ENCODE results near the gene SNX30. TPM values are rescaled to one million over a fixed set of nuclear protein-coding genes. Genes with fewer than 3 reads are reported as not detected.

Gene SNX30
- total RNA-seq, 1 donor from 2014 or later = 1.9 TPM

GRCh38 chr9:112772551-112772950 lies 22.0 kb downstream of the SNX30 start:
- H3K27me3 Mint-ChIP-seq (ENCODE audit: insufficient read depth) = peaks cover 2% of the 10 kb centered on the region
- DNase-seq (ENCODE audit: low spot score) = no peak
- peaks cover 19% of the 10 kb centered on the region for H3K36me3 Mint-ChIP-seq (ENCODE audit: low read depth)
- intact Hi-C loops (cut with micrococcal nuclease) = no loop called here
- peaks cover 34% of the 10 kb centered on the region for H3K4me1 Mint-ChIP-seq (ENCODE audit: low read depth)
- H3K4me3 Mint-ChIP-seq = no peak overlapping the region
- peaks cover 5% of the 10 kb centered on the region for H3K9me3 Mint-ChIP-seq
- no peak overlapping the region for H3K27ac Mint-ChIP-seq

GRCh38 chr9:112774006-112774996 lies 23.7 kb downstream of the SNX30 start:
- Mint-ChIP-seq H3K4me1 (ENCODE audit: low read depth) (peaks cover 35% of the 10 kb centered on the region), H3K27ac (no peak overlapping the region), H3K9me3 (no peaks in the 10 kb centered on the region), H3K27me3 (ENCODE audit: insufficient read depth) (peaks cover 2% of the 10 kb centered on the region), H3K4me3 (no peak overlapping the region), H3K36me3 (ENCODE audit: low read depth) (peaks cover 11% of the 10 kb centered on the region)
- no peak for DNase-seq (ENCODE audit: low spot score)
- intact Hi-C loops (cut with micrococcal nuclease) = no loop called here

- no peak overlapping the region for H3K4me3 Mint-ChIP-seq
- peaks cover 2% of the 10 kb centered on the region for H3K27me3 Mint-ChIP-seq (ENCODE audit: insufficient read depth)
- H3K36me3 Mint-ChIP-seq (ENCODE audit: low read depth) = no peaks in the 10 kb centered on the region
- H3K4me1 Mint-ChIP-seq (ENCODE audit: low read depth) = peaks cover 20% of the 10 kb centered on the region
- H3K9me3 Mint-ChIP-seq = no peaks in the 10 kb centered on the region
- H3K27ac Mint-ChIP-seq = no peak overlapping the region
- no peak for DNase-seq (ENCODE audit: low spot score)
- intact Hi-C loops (cut with micrococcal nuclease) = no loop called here
These were observed 27.4 kb downstream of the SNX30 start for GRCh38 chr9:112777914-112778313.

GRCh38 chr9:112780450-112781036 lies 30.0 kb downstream of the SNX30 start:
- Mint-ChIP-seq H3K4me1 (ENCODE audit: low read depth) (peaks cover 12% of the 10 kb centered on the region), H3K36me3 (ENCODE audit: low read depth) (no peaks in the 10 kb centered on the region)

GRCh38 chr9:112782218-112782617 lies 31.7 kb downstream of the SNX30 start:
- H3K4me1 Mint-ChIP-seq (ENCODE audit: low read depth) = peaks cover 21% of the 10 kb centered on the region
- no peak for DNase-seq (ENCODE audit: low spot score)
- H3K27ac Mint-ChIP-seq = no peak overlapping the region
- no peaks in the 10 kb centered on the region for H3K27me3 Mint-ChIP-seq (ENCODE audit: insufficient read depth)
- no peak overlapping the region for H3K4me3 Mint-ChIP-seq
- intact Hi-C loops (cut with micrococcal nuclease) = no loop called here
- H3K9me3 Mint-ChIP-seq = no peaks in the 10 kb centered on the region
- no peaks in the 10 kb centered on the region for H3K36me3 Mint-ChIP-seq (ENCODE audit: low read depth)

More at GRCh38 chr9:112780450-112781036, 30.0 kb downstream of the SNX30 start:
- Mint-ChIP-seq H3K27me3 (ENCODE audit: insufficient read depth) (no peaks in the 10 kb centered on the region), H3K27ac (no peak overlapping the region), H3K4me3 (no peak overlapping the region), H3K9me3 (no peaks in the 10 kb centered on the region)
- intact Hi-C loops (cut with micrococcal nuclease) = no loop called here
- no peak for DNase-seq (ENCODE audit: low spot score)

GRCh38 chr9:112783551-112783954 lies 33.0 kb downstream of the SNX30 start:
- Mint-ChIP-seq H3K4me1 (ENCODE audit: low read depth) (peaks cover 17% of the 10 kb centered on the region), H3K27me3 (ENCODE audit: insufficient read depth) (no peaks in the 10 kb centered on the region)

GRCh38 chr9:112784020-112784785 lies 33.6 kb downstream of the SNX30 start:
- DNase-seq (ENCODE audit: low spot score) = no peak
- Mint-ChIP-seq H3K36me3 (ENCODE audit: low read depth) (no peaks in the 10 kb centered on the region), H3K9me3 (no peaks in the 10 kb centered on the region), H3K27ac (no peak overlapping the region), H3K4me3 (no peak overlapping the region), H3K27me3 (ENCODE audit: insufficient read depth) (no peaks in the 10 kb centered on the region), H3K4me1 (ENCODE audit: low read depth) (peaks cover 17% of the 10 kb centered on the region)
- intact Hi-C loops (cut with micrococcal nuclease) = no loop called here

More at GRCh38 chr9:112783551-112783954, 33.0 kb downstream of the SNX30 start:
- intact Hi-C loops (cut with micrococcal nuclease) = no loop called here
- Mint-ChIP-seq H3K36me3 (ENCODE audit: low read depth) (no peaks in the 10 kb centered on the region), H3K9me3 (no peaks in the 10 kb centered on the region), H3K4me3 (no peak overlapping the region), H3K27ac (no peak overlapping the region)
- no peak for DNase-seq (ENCODE audit: low spot score)

GRCh38 chr9:112785986-112786385 lies 35.4 kb downstream of the SNX30 start:
- no peaks in the 10 kb centered on the region for H3K36me3 Mint-ChIP-seq (ENCODE audit: low read depth)
- H3K27ac Mint-ChIP-seq = no peak overlapping the region
- H3K27me3 Mint-ChIP-seq (ENCODE audit: insufficient read depth) = no peaks in the 10 kb centered on the region
- H3K9me3 Mint-ChIP-seq = no peaks in the 10 kb centered on the region
- DNase-seq (ENCODE audit: low spot score) = no peak
- no peak overlapping the region for H3K4me3 Mint-ChIP-seq
- intact Hi-C loops (cut with micrococcal nuclease) = no loop called here
- peaks cover 12% of the 10 kb centered on the region for H3K4me1 Mint-ChIP-seq (ENCODE audit: low read depth)

GRCh38 chr9:112786829-112787520 lies 36.4 kb downstream of the SNX30 start:
- no peak overlapping the region for H3K27ac Mint-ChIP-seq

GRCh38 chr9:112787978-112788377 lies 37.4 kb downstream of the SNX30 start:
- Mint-ChIP-seq H3K36me3 (ENCODE audit: low read depth) (no peaks in the 10 kb centered on the region), H3K27ac (no peak overlapping the region), H3K4me3 (no peak overlapping the region), H3K4me1 (ENCODE audit: low read depth) (peaks cover 12% of the 10 kb centered on the region), H3K27me3 (ENCODE audit: insufficient read depth) (peaks cover 1% of the 10 kb centered on the region), H3K9me3 (no peaks in the 10 kb centered on the region)
- no peak for DNase-seq (ENCODE audit: low spot score)
- intact Hi-C loops (cut with micrococcal nuclease) = no loop called here

More at GRCh38 chr9:112786829-112787520, 36.4 kb downstream of the SNX30 start:
- intact Hi-C loops (cut with micrococcal nuclease) = no loop called here
- no peak overlapping the region for H3K4me3 Mint-ChIP-seq
- no peaks in the 10 kb centered on the region for H3K9me3 Mint-ChIP-seq
- no peaks in the 10 kb centered on the region for H3K27me3 Mint-ChIP-seq (ENCODE audit: insufficient read depth)
- H3K4me1 Mint-ChIP-seq (ENCODE audit: low read depth) = peaks cover 10% of the 10 kb centered on the region
- no peaks in the 10 kb centered on the region for H3K36me3 Mint-ChIP-seq (ENCODE audit: low read depth)
- DNase-seq (ENCODE audit: low spot score) = no peak

GRCh38 chr9:112789473-112789872 lies 38.9 kb downstream of the SNX30 start:
- Mint-ChIP-seq H3K4me1 (ENCODE audit: low read depth) (peaks cover 17% of the 10 kb centered on the region), H3K9me3 (no peaks in the 10 kb centered on the region), H3K36me3 (ENCODE audit: low read depth) (no peaks in the 10 kb centered on the region), H3K27me3 (ENCODE audit: insufficient read depth) (peaks cover 4% of the 10 kb centered on the region), H3K4me3 (no peak overlapping the region), H3K27ac (no peak overlapping the region)
- intact Hi-C loops (cut with micrococcal nuclease) = no loop called here
- DNase-seq (ENCODE audit: low spot score) = no peak

Data from activated T-helper 1 cell treated with anti-CD3 and anti-CD28 coated beads, Interleukin-12 subunit alpha, Interleukin-12 subunit beta, Interleukin-2, Interleukin-4 antibody, amounts not matched to agents 30 ng/mL and 10 ng/mL and 1 ng/mL, durations not matched to agents 14 hours and 24 hours and 36 hours (primary cell).